Mesendoderm (in vitro differentiated cells): ENCODE measurements around the gene RPS6KA2.

Source experiments
- DNase-seq: peaks from one replicate; pipeline ENCODE4 v3.0.0; 2013
- H2AK5ac ChIP-seq: 2 replicates; pipeline ENCODE4 v1.6.1; 2013; ENCODE audit warnings: low read length, inconsistent platforms
- H2BK120ac ChIP-seq: 2 replicates; pipeline ENCODE4 v1.6.1; 2013; ENCODE audit warnings: low read depth, mild to moderate bottlenecking, low read length, moderate library complexity, mixed read lengths
- H2BK15ac ChIP-seq: replicated peaks from 2 replicates; pipeline ENCODE4 v1.6.1; 2013; ENCODE audit warnings: low read depth, mild to moderate bottlenecking, moderate library complexity
- H2BK5ac ChIP-seq: 2 replicates; pipeline ENCODE4 v1.6.1; 2013; ENCODE audit warnings: low read length, inconsistent platforms
- H3K18ac ChIP-seq: 2 replicates; pipeline ENCODE4 v1.6.1; 2013; ENCODE audit warnings: mild to moderate bottlenecking, low read length, mixed read lengths
- H3K23ac ChIP-seq: one replicate; pipeline ENCODE4 v1.6.1; 2013; ENCODE audit warnings: low read length
- H3K27ac ChIP-seq: 2 replicates; pipeline ENCODE4 v1.5.1; 2013; ENCODE audit warnings: low read depth, mild to moderate bottlenecking, inconsistent platforms, low read length, moderate library complexity
- H3K27me3 ChIP-seq: 2 replicates; pipeline ENCODE4 v1.6.1; 2013; ENCODE audit warnings: low read length, control low read depth, mild to moderate bottlenecking, inconsistent platforms; ENCODE audit not compliant: insufficient read depth, poor library complexity
- H3K36me3 ChIP-seq: 2 replicates; pipeline ENCODE4 v1.6.1; 2013; ENCODE audit warnings: low read length, inconsistent platforms; ENCODE audit not compliant: control insufficient read depth, insufficient read depth
- H3K4ac ChIP-seq: one replicate; pipeline ENCODE4 v1.6.1; 2013; ENCODE audit warnings: low read depth, mild to moderate bottlenecking, low read length, moderate library complexity
- H3K4me1 ChIP-seq: 2 replicates; pipeline ENCODE4 v1.6.1; 2013; ENCODE audit warnings: low read depth, low read length, inconsistent platforms; ENCODE audit not compliant: control insufficient read depth
- H3K4me2 ChIP-seq: 2 replicates; pipeline ENCODE4 v1.6.1; 2013; ENCODE audit warnings: low read length
- H3K4me3 ChIP-seq: 2 replicates; pipeline ENCODE4 v1.5.1; 2013; ENCODE audit warnings: mild to moderate bottlenecking, low read length
- H3K56ac ChIP-seq: one replicate; pipeline ENCODE4 v1.6.1; 2013; ENCODE audit warnings: low read length
- H3K79me1 ChIP-seq: 2 replicates; pipeline ENCODE4 v1.6.1; 2013; ENCODE audit warnings: low read length, inconsistent platforms
- H3K79me2 ChIP-seq: 2 replicates; pipeline ENCODE4 v1.6.1; 2013; ENCODE audit warnings: mild to moderate bottlenecking, low read length; ENCODE audit not compliant: control insufficient read depth, insufficient read depth
- H3K9ac ChIP-seq: 2 replicates; pipeline ENCODE4 v1.6.1; 2013; ENCODE audit warnings: low read length, inconsistent platforms
- H4K5ac ChIP-seq: one replicate; pipeline ENCODE4 v1.6.1; 2013; ENCODE audit warnings: low read length
- H4K8ac ChIP-seq: one replicate; pipeline ENCODE4 v1.6.1; 2013; ENCODE audit warnings: low read depth, mild to moderate bottlenecking, control low read depth, low read length, moderate library complexity
- WGBS: extraction: QIAGEN DNeasy Blood & Tissue Kit; methylation state at CpG from one replicate; pipeline ENCODE4 v1.1.7; 2013; ENCODE audit warnings: low lambda C conversion rate, missing lambda C conversion rate; ENCODE audit not compliant: insufficient coverage; ENCODE audit errors: extremely low coverage; 5-methylcytosine and 5-hydroxymethylcytosine counted together

RPS6KA2 gene

DNA sequence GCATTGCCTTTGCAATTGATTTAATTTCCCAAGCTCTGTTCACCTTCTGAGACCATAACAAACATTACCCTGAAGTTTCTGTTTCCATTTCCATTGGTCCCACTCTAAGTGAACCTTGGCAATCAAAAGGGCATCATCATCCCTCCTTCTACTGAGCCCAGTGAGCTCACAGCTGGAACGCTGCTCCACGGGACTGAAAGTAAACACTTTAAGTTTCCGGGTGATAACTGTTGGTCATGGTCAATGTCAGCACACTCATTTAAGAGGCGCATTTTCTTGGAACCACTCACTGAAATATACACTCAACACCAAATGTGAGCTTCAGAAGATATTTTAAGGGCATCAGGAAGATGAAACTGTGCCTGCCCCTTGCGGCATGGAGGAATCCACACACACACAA is 37.1 kb upstream of the RPS6KA2 start:
- Histone ChIP-seq H2BK120ac (no peak overlapping the region), H3K36me3 (no peaks in the 10 kb centered on the region), H3K4me3 (no peak overlapping the region), H3K79me2 (no peaks in the 10 kb centered on the region), H3K4me2 (no peak overlapping the region), H3K9ac (no peak overlapping the region), H3K27ac (no peak overlapping the region), H2BK5ac (no peak overlapping the region), H3K18ac (no peak overlapping the region), H3K27me3 (no peaks in the 10 kb centered on the region), H3K4ac (no peak overlapping the region), H2AK5ac (no peak overlapping the region), H3K23ac (no peak overlapping the region), H3K4me1 (no peaks in the 10 kb centered on the region), H4K8ac (no peak overlapping the region), H3K79me1 (no peaks in the 10 kb centered on the region), H2BK15ac (no peak overlapping the region), H3K56ac (no peak overlapping the region), H4K5ac (no peak overlapping the region)
- no CpG with 5 or more reads among the region's 5 CpGs for WGBS
- no peak for DNase-seq

DNA sequence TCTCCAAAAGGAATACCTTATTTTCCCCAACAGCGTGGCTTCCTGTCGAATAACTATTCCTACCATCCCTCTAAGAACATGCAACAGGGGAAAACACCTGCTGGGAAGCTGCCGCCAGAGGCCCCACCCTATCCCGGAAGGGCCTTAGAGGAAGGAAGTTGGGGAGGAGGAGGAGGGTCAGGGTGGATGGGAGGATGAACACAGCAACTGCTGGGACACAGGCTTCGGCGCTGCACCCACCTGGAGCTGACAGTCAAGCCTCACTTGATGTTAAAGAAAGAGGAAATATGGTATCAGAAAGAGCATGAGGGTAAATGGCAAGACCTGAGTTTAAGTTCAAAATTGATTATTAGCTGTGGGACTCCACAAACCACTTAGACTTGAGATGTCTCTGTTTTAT is 36.5 kb upstream of the RPS6KA2 start:
- Histone ChIP-seq H3K23ac (no peak overlapping the region), H2BK15ac (no peak overlapping the region), H3K27ac (no peak overlapping the region), H4K5ac (no peak overlapping the region), H2AK5ac (no peak overlapping the region), H2BK120ac (no peak overlapping the region), H3K4me2 (no peak overlapping the region), H3K27me3 (no peaks in the 10 kb centered on the region), H3K4me3 (no peak overlapping the region), H3K36me3 (no peaks in the 10 kb centered on the region), H4K8ac (no peak overlapping the region), H3K18ac (no peak overlapping the region), H2BK5ac (no peak overlapping the region), H3K56ac (no peak overlapping the region), H3K79me1 (no peaks in the 10 kb centered on the region), H3K79me2 (no peaks in the 10 kb centered on the region), H3K4me1 (no peaks in the 10 kb centered on the region), H3K9ac (no peak overlapping the region), H3K4ac (no peak overlapping the region)
- WGBS: no CpG with 5 or more reads among the region's 6 CpGs
- DNase-seq: no peak

DNA sequence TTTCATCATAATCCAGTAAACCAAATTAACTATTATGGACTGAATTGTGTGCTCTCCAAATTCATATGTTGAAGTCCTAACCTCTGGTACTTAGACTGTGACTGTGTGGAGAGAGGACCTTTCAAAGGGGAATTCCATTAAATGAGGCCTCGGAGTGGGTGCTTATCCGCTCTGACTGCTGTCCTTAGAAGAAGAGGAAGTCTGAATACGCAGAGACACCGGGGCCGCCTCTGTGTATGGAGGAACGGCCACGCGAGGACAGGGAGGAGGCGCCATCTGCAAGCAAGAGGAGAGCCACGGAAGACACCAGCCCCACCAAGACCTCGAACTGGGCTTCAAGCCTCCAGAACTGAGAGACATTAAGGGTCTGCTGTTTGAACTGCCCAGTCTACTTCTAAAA is 35.6 kb upstream of the RPS6KA2 start:
- no peak overlapping the region for H3K23ac ChIP-seq
- no peak overlapping the region for H4K5ac ChIP-seq
- no peaks in the 10 kb centered on the region for H3K79me1 ChIP-seq
- H3K4ac ChIP-seq: no peak overlapping the region
- no CpG with 5 or more reads among the region's 11 CpGs for WGBS
- no peaks in the 10 kb centered on the region for H3K4me1 ChIP-seq
- DNase-seq: no peak
- H3K4me2 ChIP-seq: no peak overlapping the region
- H3K4me3 ChIP-seq: no peak overlapping the region
- no peak overlapping the region for H2BK15ac ChIP-seq
- no peak overlapping the region for H3K9ac ChIP-seq
- H3K79me2 ChIP-seq: no peaks in the 10 kb centered on the region
- H3K18ac ChIP-seq: no peak overlapping the region
- no peak overlapping the region for H2BK120ac ChIP-seq
- no peak overlapping the region for H3K27ac ChIP-seq
- no peak overlapping the region for H2BK5ac ChIP-seq
- H3K27me3 ChIP-seq: no peaks in the 10 kb centered on the region
- no peak overlapping the region for H4K8ac ChIP-seq
- no peak overlapping the region for H2AK5ac ChIP-seq
- H3K36me3 ChIP-seq: no peaks in the 10 kb centered on the region
- no peak overlapping the region for H3K56ac ChIP-seq

DNA sequence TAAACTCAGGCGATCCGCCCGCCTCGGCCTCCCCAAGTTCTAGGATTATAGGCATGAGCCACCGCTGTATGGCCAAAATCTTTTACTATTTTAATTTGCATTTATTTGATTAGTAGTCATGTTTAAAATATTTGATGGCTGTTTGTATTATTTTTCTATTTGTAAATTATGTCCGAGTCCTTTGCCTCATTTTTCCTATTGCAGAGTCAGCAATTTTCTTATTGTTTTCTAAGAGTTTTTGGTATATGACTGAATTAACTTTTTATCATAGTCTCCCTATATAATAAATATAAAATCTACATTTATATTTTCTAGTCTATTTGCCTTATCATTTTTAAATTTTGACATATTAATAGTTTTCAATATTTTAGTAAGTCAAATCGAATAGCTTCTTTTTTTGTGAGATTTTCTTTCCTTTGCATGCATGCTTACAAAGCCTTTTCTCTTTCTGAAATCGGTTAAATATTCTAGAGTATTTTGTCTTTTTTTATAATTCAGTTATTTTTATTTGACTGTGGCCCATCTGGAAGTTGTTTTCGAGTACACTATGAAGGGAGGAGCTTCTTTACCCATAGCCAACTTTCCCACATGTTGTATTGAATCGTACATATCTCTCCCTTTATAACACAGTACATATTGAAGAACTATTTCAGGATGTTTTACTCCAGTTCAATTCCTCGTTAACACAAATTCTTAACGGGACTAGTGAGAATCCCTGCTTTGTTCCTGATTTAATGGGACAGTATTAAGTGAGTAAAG is 34.5 kb upstream of the RPS6KA2 start:
- no peak overlapping the region for H3K27ac ChIP-seq
- no peak overlapping the region for H2BK120ac ChIP-seq
- H4K5ac ChIP-seq: no peak overlapping the region
- WGBS: no CpG with 5 or more reads among the region's 12 CpGs
- H2BK5ac ChIP-seq: no peak overlapping the region
- no peak overlapping the region for H3K18ac ChIP-seq
- H3K56ac ChIP-seq: no peak overlapping the region
- no peak overlapping the region for H3K4me3 ChIP-seq
- no peak overlapping the region for H3K4ac ChIP-seq
- H2AK5ac ChIP-seq: no peak overlapping the region
- H3K79me1 ChIP-seq: no peaks in the 10 kb centered on the region
- no peak overlapping the region for H2BK15ac ChIP-seq
- H3K4me2 ChIP-seq: no peak overlapping the region
- no peaks in the 10 kb centered on the region for H3K36me3 ChIP-seq
- DNase-seq: no peak
- H3K79me2 ChIP-seq: no peaks in the 10 kb centered on the region
- H3K27me3 ChIP-seq: no peaks in the 10 kb centered on the region
- no peak overlapping the region for H3K23ac ChIP-seq
- H3K9ac ChIP-seq: no peak overlapping the region
- H4K8ac ChIP-seq: no peak overlapping the region
- peaks cover 1% of the 10 kb centered on the region for H3K4me1 ChIP-seq

DNA sequence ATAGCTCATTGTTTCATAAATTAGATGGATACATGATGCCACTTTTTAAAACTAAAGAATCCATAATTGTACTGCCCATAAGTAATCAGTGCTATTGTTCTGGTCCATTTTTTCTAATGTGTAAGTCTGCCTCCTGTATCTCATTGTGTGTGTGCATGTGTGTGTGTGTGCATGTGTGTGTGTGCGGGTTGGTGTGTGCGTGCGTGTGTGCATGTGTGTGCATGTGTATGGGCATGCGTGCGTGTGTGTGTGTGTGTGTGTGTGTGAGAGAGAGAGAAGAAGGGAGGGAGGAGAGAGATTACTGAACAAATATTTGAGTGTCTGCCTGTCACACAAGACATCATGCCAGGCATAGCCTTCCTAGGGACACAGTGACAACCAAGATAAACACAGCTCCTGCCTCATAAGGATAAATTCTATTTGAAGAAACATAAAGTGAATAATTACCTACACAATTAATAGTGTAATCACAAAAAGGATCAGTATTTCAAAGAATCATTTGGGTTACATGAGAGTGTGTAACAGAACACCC is 33.2 kb upstream of the RPS6KA2 start:
- H3K79me2 ChIP-seq: no peaks in the 10 kb centered on the region
- H3K27me3 ChIP-seq: no peaks in the 10 kb centered on the region
- no peak overlapping the region for H2AK5ac ChIP-seq
- no peak overlapping the region for H3K9ac ChIP-seq
- DNase-seq: no peak
- H3K18ac ChIP-seq: no peak overlapping the region
- no peak overlapping the region for H3K4ac ChIP-seq
- no peak overlapping the region for H3K4me3 ChIP-seq
- no CpG with 5 or more reads among the region's 5 CpGs for WGBS
- no peak overlapping the region for H2BK5ac ChIP-seq
- peaks cover 4% of the 10 kb centered on the region for H3K4me1 ChIP-seq
- H3K79me1 ChIP-seq: no peaks in the 10 kb centered on the region
- H4K8ac ChIP-seq: no peak overlapping the region
- H2BK120ac ChIP-seq: no peak overlapping the region
- H3K27ac ChIP-seq: no peak overlapping the region
- no peak overlapping the region for H3K56ac ChIP-seq
- no peak overlapping the region for H3K4me2 ChIP-seq
- H4K5ac ChIP-seq: no peak overlapping the region
- H2BK15ac ChIP-seq: no peak overlapping the region
- H3K36me3 ChIP-seq: no peaks in the 10 kb centered on the region
- H3K23ac ChIP-seq: no peak overlapping the region

DNA sequence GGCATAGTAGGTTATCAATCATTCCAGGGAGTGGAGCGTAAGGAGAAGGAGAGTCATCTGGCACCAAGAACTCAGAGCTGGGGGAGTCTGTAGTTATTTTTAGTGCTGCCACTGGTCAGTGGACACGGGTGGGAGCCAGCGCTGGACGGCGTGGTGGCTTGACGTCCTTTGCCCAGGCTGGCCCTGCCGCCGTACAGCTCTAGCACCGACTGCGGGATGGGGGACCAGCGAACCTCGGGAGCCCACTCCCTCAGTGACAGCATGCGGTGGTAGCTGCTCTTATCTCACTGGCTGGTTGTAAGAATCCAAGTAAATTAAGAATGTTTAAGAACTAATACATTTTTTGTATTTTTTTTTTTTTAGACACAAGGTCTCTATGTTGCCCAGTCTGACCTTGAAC is 32.5 kb upstream of the RPS6KA2 start:
- Histone ChIP-seq H3K4me1 (peaks cover 4% of the 10 kb centered on the region), H3K56ac (no peak overlapping the region), H2AK5ac (no peak overlapping the region), H3K79me1 (no peaks in the 10 kb centered on the region), H2BK15ac (no peak overlapping the region), H2BK120ac (no peak overlapping the region), H4K8ac (no peak overlapping the region), H3K79me2 (no peaks in the 10 kb centered on the region), H3K18ac (no peak overlapping the region), H3K4me2 (no peak overlapping the region), H3K27ac (no peak overlapping the region), H3K36me3 (no peaks in the 10 kb centered on the region), H3K27me3 (no peaks in the 10 kb centered on the region), H3K4ac (no peak overlapping the region), H3K4me3 (no peak overlapping the region), H3K9ac (no peak overlapping the region), H4K5ac (no peak overlapping the region), H2BK5ac (no peak overlapping the region), H3K23ac (no peak overlapping the region)
- WGBS: no CpG with 5 or more reads among the region's 13 CpGs
- no peak for DNase-seq
